ENCODE measurements around the gene LRMDA.

The LRMDA gene

GRCh38 chr10:75935240-75935639, 503.8 kb downstream of the LRMDA start:
- ChIA-PET CTCF (no interaction called here), POLR2A (no interaction called here)
- H3K4me3 ChIP-seq (ENCODE audit: low read depth, low read length), result no peak overlapping the region
- no peak overlapping the region for H3K27ac ChIP-seq (ENCODE audit: extremely low read depth, low read depth, low read length)
- no peaks in the 10 kb centered on the region for H3K4me1 ChIP-seq (ENCODE audit: control insufficient read depth, insufficient read depth, low read length)
- no peaks in the 10 kb centered on the region for H3K36me3 ChIP-seq (ENCODE audit: control insufficient read depth in 2 of 2, insufficient read depth in 1 of 2, low read length in 2 of 2)
- TF ChIP-seq ZBTB20 (tag by site-specific recombination; IDR thresholded peaks at IDR 0.05) (no peak), ZBTB6 (tag by site-specific recombination; IDR thresholded peaks at IDR 0.05) (no peak), ZSCAN16 (tag by site-specific recombination; IDR thresholded peaks at IDR 0.05) (no peak), ZNF311 (tag by site-specific recombination; IDR thresholded peaks at IDR 0.05; ENCODE audit: borderline replicate concordance) (no peak), ZNF398 (tag by site-specific recombination; IDR thresholded peaks at IDR 0.05) (no peak), ZBTB11 (tag by site-specific recombination; conservative IDR thresholded peaks at IDR 0.05; ENCODE audit: low read depth) (no peak), ZNF155 (tag by site-specific recombination; IDR thresholded peaks at IDR 0.05) (no peak), ZNF416 (tag by site-specific recombination; IDR thresholded peaks at IDR 0.05) (no peak), CTCF (tag by site-specific recombination; IDR thresholded peaks at IDR 0.05) (no peak), ZNF221 (tag by site-specific recombination; IDR thresholded peaks at IDR 0.05; ENCODE audit: borderline replicate concordance) (no peak), ZNF521 (tag by site-specific recombination; IDR thresholded peaks at IDR 0.05) (no peak), ZNF561 (tag by site-specific recombination; IDR thresholded peaks at IDR 0.05; ENCODE audit: borderline replicate concordance) (no peak), ZNF645 (tag by site-specific recombination; IDR thresholded peaks at IDR 0.05) (no peak), ZNF624 (tag by site-specific recombination; IDR thresholded peaks at IDR 0.05) (no peak), TSHZ1 (tag by site-specific recombination; IDR thresholded peaks at IDR 0.05; ENCODE audit: borderline replicate concordance) (no peak), PRDM1 (tag by site-specific recombination; IDR thresholded peaks at IDR 0.05) (no peak), INSM2 (tag by site-specific recombination; IDR thresholded peaks at IDR 0.05) (no peak)
- H3K9me3 ChIP-seq (ENCODE audit: control insufficient read depth, insufficient read depth, low read depth, low read length), result no peaks in the 10 kb centered on the region
